HepG2 (cell line): ENCODE measurements around the gene LYPD6.

ENCODE experiments used
- BRD4 ChIP-seq: sonication (generic); formaldehyde crosslinking; IDR thresholded peaks from 2 replicates; pipeline ENCODE4 v1.4.0; 2020; ENCODE audit warnings: missing genetic modification reagents
- CTCF ChIP-seq: sonication (generic); formaldehyde crosslinking; IDR thresholded peaks from 2 replicates; pipeline ENCODE4 v1.5.0; 2020; ENCODE audit warnings: mild to moderate bottlenecking, missing genetic modification reagents, moderate library complexity
- NONO ChIP-seq, 2 experiments: fragments of 450-650 bp in 1 of 2; sonication (generic) in 1 of 2; formaldehyde crosslinking in 1 of 2; IDR thresholded peaks in 1 of 2; conservative IDR thresholded peaks in 1 of 2; 2 replicates each; pipeline versions ENCODE4 v1.6.1 to v1.8.0; 2017 to 2022; ENCODE audit warnings: mild to moderate bottlenecking in 1 of 2, missing genetic modification reagents in 1 of 2, moderate library complexity in 1 of 2
- POLR2A ChIP-seq, 2 experiments: IDR thresholded peaks; 2 replicates each; pipeline ENCODE4 v1.6.1; 2011; ENCODE audit warnings: low read depth in 2 of 2, low read length in 2 of 2, mild to moderate bottlenecking in 1 of 2, moderate library complexity in 1 of 2; ENCODE audit not compliant: insufficient read depth in 1 of 2

- no peak for TF ChIP-seq NONO (IDR thresholded peaks at IDR 0.05)
- TF ChIP-seq NONO (CRISPR knock-in tag; conservative IDR thresholded peaks at IDR 0.05) = no peak
- no peak for TF ChIP-seq BRD4
- TF ChIP-seq CTCF (CRISPR knock-in tag) = no peak
- TF ChIP-seq POLR2A (IDR thresholded peaks at IDR 0.05; ENCODE audit: insufficient read depth in 1 of 2, low read depth in 2 of 2, low read length in 2 of 2) = no peak
These were observed 183.1 kb downstream of the LYPD6 start for GRCh38 chr2:149513461-149513860.
